ENCODE measurements around the gene P2RX6. TPM values are rescaled to one million over a fixed set of nuclear protein-coding genes. Genes with fewer than 3 reads are reported as not detected.

The P2RX6 gene
- total and polyA plus RNA-seq, 2 experiments from 2014 or later: not detected

GRCh38 chr22:20975541-20976290 lies 39.2 kb upstream of the P2RX6 start:
- H3K4me2 ChIP-seq: no peak overlapping the region
- no peak for DNase-seq (ENCODE audit: low spot score)

More at GRCh38 chr22:20975541-20976290, 39.2 kb upstream of the P2RX6 start:
- no peak overlapping the region for H3K27ac Mint-ChIP-seq
- Histone ChIP-seq H3K79me2 (replicated peaks; ENCODE audit: insufficient read depth) (no peaks in the 10 kb centered on the region), H3K27me3 (ENCODE audit: insufficient read depth) (peaks cover 6% of the 10 kb centered on the region; the same call in 1 of the 2 replicates), H3K9me2 (ENCODE audit: insufficient read depth) (0 out of 2 replicates have a peak, but pooled peaks cover 6% of the 10 kb centered on the region), H3K36me3 (ENCODE audit: insufficient read depth) (no peaks in the 10 kb centered on the region; the same call in 1 of the 2 replicates), H3K27ac (ENCODE audit: low read depth) (no peak overlapping the region), H3K4me1 (ENCODE audit: insufficient read depth) (0 out of 2 replicates have a peak, but pooled peaks cover 6% of the 10 kb centered on the region), H4K20me1 (replicated peaks; ENCODE audit: insufficient read depth) (no peaks in the 10 kb centered on the region), H2AFZ (no peak overlapping the region), H3K4me3 (no peak overlapping the region), H3F3A (replicated peaks; ENCODE audit: low read depth) (no peaks in the 10 kb centered on the region)
- H3K4me1 Mint-ChIP-seq: peaks cover 11% of the 10 kb centered on the region
- peaks cover 20% of the 10 kb centered on the region for H3K9me3 Mint-ChIP-seq
- no peak overlapping the region for H3K4me3 Mint-ChIP-seq
- peaks cover 6% of the 10 kb centered on the region; the same call in 1 of the 3 replicates for H3K36me3 Mint-ChIP-seq (ENCODE audit: low read depth)
- TF ChIP-seq CTCF (conservative IDR thresholded peaks at IDR 0.05; ENCODE audit: low read depth in 2 of 2) (no peak), ETS1 (IDR thresholded peaks at IDR 0.05) (no peak), EZH2phosphoT487 (IDR thresholded peaks at IDR 0.05; ENCODE audit: unreplicated experiment) (no peak), EZH2 (IDR thresholded peaks at IDR 0.05; ENCODE audit: low read depth, unreplicated experiment) (no peak), REST (IDR thresholded peaks at IDR 0.05; ENCODE audit: unreplicated experiment) (no peak), STAT1 (IDR thresholded peaks at IDR 0.05; ENCODE audit: unreplicated experiment) (no peak), POLR2AphosphoS5 (IDR thresholded peaks at IDR 0.05; ENCODE audit: low read depth) (no peak), ZNF331 (CRISPR knock-in tag; IDR thresholded peaks at IDR 0.05; ENCODE audit: low read depth) (no peak), ZNF462 (CRISPR knock-in tag; IDR thresholded peaks at IDR 0.05) (no peak), NANOG (IDR thresholded peaks at IDR 0.05; ENCODE audit: borderline replicate concordance) (no peak), JUNB (IDR thresholded peaks at IDR 0.05; ENCODE audit: unreplicated experiment) (no peak), ZNF114 (CRISPR knock-in tag; IDR thresholded peaks at IDR 0.05) (no peak), CREB1 (CRISPR knock-in tag; IDR thresholded peaks at IDR 0.05; ENCODE audit: low read depth) (no peak)
- ATAC-seq: no peak
- peaks cover 28% of the 10 kb centered on the region for H3K27me3 Mint-ChIP-seq (ENCODE audit: insufficient read depth, low read depth, poor library complexity)
